ENCODE data around the gene ITPRIP.

ITPRIP gene

DNA sequence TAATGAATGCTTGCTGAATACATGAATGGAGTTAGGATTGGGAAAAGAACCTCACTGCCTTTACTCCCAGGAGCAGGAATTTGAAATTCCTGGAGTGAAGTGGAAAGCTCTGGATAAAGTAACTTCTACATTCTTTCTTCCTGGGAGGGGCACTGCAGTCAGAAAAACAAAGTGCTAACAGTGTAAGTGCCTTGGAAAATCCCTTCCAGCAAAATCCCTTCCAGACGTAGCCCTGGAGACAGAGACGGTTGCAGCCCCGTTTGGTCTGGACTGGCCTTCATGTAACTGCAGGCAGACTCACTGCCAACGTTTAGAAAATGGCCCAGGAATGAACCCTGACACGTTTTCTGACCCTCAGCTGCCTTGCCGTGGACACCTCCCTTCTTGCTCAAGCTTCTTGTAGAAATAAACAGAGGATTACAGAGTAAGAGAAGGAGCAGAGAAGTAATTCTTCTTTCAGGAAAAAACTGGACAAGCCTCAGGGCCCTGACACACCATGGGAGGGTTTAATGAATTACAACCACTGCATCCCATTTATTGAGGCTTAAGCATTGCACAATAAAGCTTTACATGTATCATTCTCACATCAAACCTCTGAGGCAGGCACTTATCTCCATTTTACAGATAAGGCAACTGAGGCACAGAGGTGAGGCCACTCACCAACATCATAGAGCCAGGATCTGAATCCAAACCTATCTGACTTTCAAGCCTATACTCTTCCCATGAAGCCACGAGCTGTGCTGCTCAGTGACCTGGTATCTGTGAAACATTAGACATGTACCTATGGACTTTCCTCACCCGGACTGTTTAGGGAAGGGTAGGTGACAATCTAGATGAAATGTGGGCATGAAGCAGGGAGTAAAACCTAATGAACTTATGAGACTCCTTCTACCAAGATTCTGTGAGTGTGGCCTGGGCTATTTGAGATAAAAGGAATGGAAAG, 7.8 kb downstream of the ITPRIP start:
- Histone ChIP-seq H3K27ac (ENCODE audit: extremely low read depth, low read depth, low read length) (peak overlapping the region; percentile 73), H3K4me3 (ENCODE audit: low read depth, low read length) (no peak overlapping the region), H3K36me3 (ENCODE audit: control insufficient read depth in 2 of 2, insufficient read depth in 1 of 2, low read length in 2 of 2) (no peaks in the 10 kb centered on the region), H3K9me3 (ENCODE audit: control insufficient read depth, insufficient read depth, low read depth, low read length) (no peaks in the 10 kb centered on the region), H3K4me1 (ENCODE audit: control insufficient read depth, insufficient read depth, low read length) (peaks cover 40% of the 10 kb centered on the region)
- POLR2A ChIA-PET: interaction anchor here (1.6 kb wide), 1 partner anchor 8 kb away, joined by 7 read pairs; the partner anchor contains the start of gene ITPRIP
- peak; percentile 35; the same call in 1 of the 2 replicates for TF ChIP-seq WT1 (tag by site-specific recombination; IDR thresholded peaks at IDR 0.05)
- TF ChIP-seq, protein P1, sequence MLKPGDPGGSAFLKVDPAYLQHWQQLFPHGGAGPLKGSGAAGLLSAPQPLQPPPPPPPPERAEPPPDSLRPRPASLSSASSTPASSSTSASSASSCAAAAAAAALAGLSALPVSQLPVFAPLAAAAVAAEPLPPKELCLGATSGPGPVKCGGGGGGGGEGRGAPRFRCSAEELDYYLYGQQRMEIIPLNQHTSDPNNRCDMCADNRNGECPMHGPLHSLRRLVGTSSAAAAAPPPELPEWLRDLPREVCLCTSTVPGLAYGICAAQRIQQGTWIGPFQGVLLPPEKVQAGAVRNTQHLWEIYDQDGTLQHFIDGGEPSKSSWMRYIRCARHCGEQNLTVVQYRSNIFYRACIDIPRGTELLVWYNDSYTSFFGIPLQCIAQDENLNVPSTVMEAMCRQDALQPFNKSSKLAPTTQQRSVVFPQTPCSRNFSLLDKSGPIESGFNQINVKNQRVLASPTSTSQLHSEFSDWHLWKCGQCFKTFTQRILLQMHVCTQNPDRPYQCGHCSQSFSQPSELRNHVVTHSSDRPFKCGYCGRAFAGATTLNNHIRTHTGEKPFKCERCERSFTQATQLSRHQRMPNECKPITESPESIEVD (tag by site-specific recombination; IDR thresholded peaks at IDR 0.05): 0 out of 2 replicates have a peak, but pooled peaks have one; percentile 53
- 0 out of 2 replicates have a peak, but pooled peaks have one; percentile 27 for TF ChIP-seq SP7 (tag by site-specific recombination; IDR thresholded peaks at IDR 0.05)
- TF ChIP-seq ZNF701 (tag by site-specific recombination; IDR thresholded peaks at IDR 0.05): no peak
- TF ChIP-seq IKZF3 (tag by site-specific recombination; IDR thresholded peaks at IDR 0.05): peak; percentile 69
- TF ChIP-seq ZNF248 (tag by site-specific recombination; IDR thresholded peaks at IDR 0.05): no peak
- TF ChIP-seq, protein P2, sequence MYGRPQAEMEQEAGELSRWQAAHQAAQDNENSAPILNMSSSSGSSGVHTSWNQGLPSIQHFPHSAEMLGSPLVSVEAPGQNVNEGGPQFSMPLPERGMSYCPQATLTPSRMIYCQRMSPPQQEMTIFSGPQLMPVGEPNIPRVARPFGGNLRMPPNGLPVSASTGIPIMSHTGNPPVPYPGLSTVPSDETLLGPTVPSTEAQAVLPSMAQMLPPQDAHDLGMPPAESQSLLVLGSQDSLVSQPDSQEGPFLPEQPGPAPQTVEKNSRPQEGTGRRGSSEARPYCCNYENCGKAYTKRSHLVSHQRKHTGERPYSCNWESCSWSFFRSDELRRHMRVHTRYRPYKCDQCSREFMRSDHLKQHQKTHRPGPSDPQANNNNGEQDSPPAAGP (tag by site-specific recombination; IDR thresholded peaks at IDR 0.05): peak; percentile 76
- TF ChIP-seq, protein P3, sequence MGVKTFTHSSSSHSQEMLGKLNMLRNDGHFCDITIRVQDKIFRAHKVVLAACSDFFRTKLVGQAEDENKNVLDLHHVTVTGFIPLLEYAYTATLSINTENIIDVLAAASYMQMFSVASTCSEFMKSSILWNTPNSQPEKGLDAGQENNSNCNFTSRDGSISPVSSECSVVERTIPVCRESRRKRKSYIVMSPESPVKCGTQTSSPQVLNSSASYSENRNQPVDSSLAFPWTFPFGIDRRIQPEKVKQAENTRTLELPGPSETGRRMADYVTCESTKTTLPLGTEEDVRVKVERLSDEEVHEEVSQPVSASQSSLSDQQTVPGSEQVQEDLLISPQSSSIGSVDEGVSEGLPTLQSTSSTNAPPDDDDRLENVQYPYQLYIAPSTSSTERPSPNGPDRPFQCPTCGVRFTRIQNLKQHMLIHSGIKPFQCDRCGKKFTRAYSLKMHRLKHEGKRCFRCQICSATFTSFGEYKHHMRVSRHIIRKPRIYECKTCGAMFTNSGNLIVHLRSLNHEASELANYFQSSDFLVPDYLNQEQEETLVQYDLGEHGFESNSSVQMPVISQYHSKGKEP (tag by site-specific recombination; IDR thresholded peaks at IDR 0.05): no peak
- CTCF ChIA-PET: interaction anchor here (0.6 to 2.8 kb wide), 5 partner anchors 20 to 421 kb away, joined by 3 to 13 read pairs (median 8); no protein-coding TSS in a partner anchor

DNA sequence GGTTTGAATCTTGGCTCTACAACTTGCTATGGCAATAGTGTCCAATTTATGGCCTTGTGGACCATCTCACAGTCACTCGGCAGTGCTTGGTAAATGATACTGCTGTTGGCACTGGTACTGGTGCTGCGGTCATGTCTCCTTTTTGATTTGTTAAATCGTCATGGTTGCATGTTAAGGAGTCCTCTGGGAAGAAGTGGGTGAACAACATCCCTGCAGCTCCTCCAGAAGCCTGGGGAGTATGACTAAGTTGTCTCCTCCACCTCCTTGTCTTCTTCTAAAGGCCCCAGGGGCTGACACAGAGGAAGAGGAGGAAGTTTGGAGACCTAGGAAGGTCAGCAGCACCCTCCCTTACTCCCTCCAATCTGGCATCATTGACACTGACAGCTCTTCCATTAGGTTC, 8.5 kb downstream of the ITPRIP start:
- peak overlapping the region; percentile 55; the same call in 1 of the 2 replicates for H3K27ac ChIP-seq (ENCODE audit: extremely low read depth, low read depth, low read length)
- no peak overlapping the region for H3K4me3 ChIP-seq (ENCODE audit: low read depth, low read length)
- no peaks in the 10 kb centered on the region for H3K9me3 ChIP-seq (ENCODE audit: control insufficient read depth, insufficient read depth, low read depth, low read length)
- ChIA-PET POLR2A (interaction anchor here (1.6 kb wide), 1 partner anchor 8 kb away, joined by 7 read pairs; the partner anchor contains the start of gene ITPRIP), CTCF (interaction anchor here (0.6 to 2.8 kb wide), 5 partner anchors 20 to 420 kb away, joined by 3 to 13 read pairs (median 8); no protein-coding TSS in a partner anchor)
- peaks cover 40% of the 10 kb centered on the region for H3K4me1 ChIP-seq (ENCODE audit: control insufficient read depth, insufficient read depth, low read length)
- no peak for TF ChIP-seq HOXD13 (CRISPR knock-in tag; IDR thresholded peaks at IDR 0.05; ENCODE audit: borderline replicate concordance)
- TF ChIP-seq, protein P4, sequence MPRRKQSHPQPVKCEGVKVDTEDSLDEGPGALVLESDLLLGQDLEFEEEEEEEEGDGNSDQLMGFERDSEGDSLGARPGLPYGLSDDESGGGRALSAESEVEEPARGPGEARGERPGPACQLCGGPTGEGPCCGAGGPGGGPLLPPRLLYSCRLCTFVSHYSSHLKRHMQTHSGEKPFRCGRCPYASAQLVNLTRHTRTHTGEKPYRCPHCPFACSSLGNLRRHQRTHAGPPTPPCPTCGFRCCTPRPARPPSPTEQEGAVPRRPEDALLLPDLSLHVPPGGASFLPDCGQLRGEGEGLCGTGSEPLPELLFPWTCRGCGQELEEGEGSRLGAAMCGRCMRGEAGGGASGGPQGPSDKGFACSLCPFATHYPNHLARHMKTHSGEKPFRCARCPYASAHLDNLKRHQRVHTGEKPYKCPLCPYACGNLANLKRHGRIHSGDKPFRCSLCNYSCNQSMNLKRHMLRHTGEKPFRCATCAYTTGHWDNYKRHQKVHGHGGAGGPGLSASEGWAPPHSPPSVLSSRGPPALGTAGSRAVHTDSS (tag by site-specific recombination; IDR thresholded peaks at IDR 0.05): 0 out of 2 replicates have a peak, but pooled peaks have one; percentile 39
- H3K36me3 ChIP-seq (ENCODE audit: control insufficient read depth in 2 of 2, insufficient read depth in 1 of 2, low read length in 2 of 2): no peaks in the 10 kb centered on the region

DNA sequence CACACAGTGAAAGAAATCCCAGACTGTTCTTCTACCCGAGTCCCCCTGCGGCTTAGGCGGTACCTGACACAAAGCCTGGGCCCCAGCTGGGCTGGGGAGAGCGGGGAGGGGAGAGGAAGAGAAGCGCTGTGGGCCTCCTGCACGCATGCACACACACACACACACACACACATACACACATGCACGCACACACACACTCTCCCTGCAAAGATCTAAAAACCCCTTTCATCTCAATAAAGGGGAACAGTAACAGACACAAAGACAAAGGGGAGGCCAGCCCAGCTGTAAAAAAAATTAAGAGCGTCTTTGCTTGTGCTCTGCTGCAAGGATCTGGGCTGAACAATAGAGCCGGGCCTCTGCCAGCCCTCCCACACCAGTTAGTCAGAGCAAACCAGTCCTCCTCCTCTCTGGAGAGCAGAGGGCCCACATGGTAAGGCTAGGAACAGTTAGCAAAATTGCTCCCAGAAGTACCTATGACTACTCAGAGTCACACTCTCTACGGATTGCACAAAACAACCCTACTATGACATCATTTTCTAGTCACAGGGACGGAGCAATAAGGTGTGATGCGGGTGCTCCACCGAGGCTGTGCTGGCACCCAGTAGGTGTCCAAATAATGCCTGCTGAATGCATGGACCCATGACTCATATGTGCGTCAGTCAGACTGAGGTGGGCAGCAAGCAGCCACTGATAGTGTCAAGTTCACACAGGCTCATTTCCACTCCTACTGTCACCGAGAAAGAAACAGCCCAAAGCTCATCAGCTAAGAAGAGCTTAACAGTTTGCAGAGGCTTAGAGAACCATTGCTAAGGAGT, 9.2 kb downstream of the ITPRIP start:
- CTCF ChIA-PET: interaction anchor here (0.6 to 2.5 kb wide), 3 partner anchors 23 to 155 kb away, joined by 3 to 13 read pairs (median 4); no protein-coding TSS in a partner anchor
- Histone ChIP-seq H3K4me3 (ENCODE audit: low read depth, low read length) (no peak overlapping the region), H3K4me1 (ENCODE audit: control insufficient read depth, insufficient read depth, low read length) (peaks cover 40% of the 10 kb centered on the region), H3K27ac (ENCODE audit: extremely low read depth, low read depth, low read length) (peak overlapping the region; percentile 55; the same call in 1 of the 2 replicates), H3K36me3 (ENCODE audit: control insufficient read depth in 2 of 2, insufficient read depth in 1 of 2, low read length in 2 of 2) (no peaks in the 10 kb centered on the region), H3K9me3 (ENCODE audit: control insufficient read depth, insufficient read depth, low read depth, low read length) (no peaks in the 10 kb centered on the region)
- POLR2A ChIA-PET: interaction anchor here (1.6 kb wide), 1 partner anchor 9 kb away, joined by 7 read pairs; the partner anchor contains the start of gene ITPRIP
- TF ChIP-seq ZNF660 (tag by site-specific recombination; IDR thresholded peaks at IDR 0.05): peak; percentile 96
- peak; percentile 22 for TF ChIP-seq SETDB1 (IDR thresholded peaks at IDR 0.05; ENCODE audit: insufficient read length, low read length)
- TF ChIP-seq ZNF600 (tag by site-specific recombination; IDR thresholded peaks at IDR 0.05): peak; percentile 99
- TF ChIP-seq ZFP37 (tag by site-specific recombination; IDR thresholded peaks at IDR 0.05): peak; percentile 94
- TF ChIP-seq, protein P5, sequence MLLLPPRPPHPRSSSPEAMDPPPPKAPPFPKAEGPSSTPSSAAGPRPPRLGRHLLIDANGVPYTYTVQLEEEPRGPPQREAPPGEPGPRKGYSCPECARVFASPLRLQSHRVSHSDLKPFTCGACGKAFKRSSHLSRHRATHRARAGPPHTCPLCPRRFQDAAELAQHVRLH (tag by site-specific recombination; IDR thresholded peaks at IDR 0.05): no peak
- no peak for TF ChIP-seq RBAK (tag by site-specific recombination; IDR thresholded peaks at IDR 0.05)
- TF ChIP-seq, protein P6, sequence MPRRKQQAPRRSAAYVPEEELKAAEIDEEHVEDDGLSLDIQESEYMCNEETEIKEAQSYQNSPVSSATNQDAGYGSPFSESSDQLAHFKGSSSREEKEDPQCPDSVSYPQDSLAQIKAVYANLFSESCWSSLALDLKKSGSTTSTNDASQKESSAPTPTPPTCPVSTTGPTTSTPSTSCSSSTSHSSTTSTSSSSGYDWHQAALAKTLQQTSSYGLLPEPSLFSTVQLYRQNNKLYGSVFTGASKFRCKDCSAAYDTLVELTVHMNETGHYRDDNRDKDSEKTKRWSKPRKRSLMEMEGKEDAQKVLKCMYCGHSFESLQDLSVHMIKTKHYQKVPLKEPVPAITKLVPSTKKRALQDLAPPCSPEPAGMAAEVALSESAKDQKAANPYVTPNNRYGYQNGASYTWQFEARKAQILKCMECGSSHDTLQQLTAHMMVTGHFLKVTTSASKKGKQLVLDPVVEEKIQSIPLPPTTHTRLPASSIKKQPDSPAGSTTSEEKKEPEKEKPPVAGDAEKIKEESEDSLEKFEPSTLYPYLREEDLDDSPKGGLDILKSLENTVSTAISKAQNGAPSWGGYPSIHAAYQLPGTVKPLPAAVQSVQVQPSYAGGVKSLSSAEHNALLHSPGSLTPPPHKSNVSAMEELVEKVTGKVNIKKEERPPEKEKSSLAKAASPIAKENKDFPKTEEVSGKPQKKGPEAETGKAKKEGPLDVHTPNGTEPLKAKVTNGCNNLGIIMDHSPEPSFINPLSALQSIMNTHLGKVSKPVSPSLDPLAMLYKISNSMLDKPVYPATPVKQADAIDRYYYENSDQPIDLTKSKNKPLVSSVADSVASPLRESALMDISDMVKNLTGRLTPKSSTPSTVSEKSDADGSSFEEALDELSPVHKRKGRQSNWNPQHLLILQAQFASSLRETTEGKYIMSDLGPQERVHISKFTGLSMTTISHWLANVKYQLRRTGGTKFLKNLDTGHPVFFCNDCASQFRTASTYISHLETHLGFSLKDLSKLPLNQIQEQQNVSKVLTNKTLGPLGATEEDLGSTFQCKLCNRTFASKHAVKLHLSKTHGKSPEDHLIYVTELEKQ (tag by site-specific recombination; IDR thresholded peaks at IDR 0.05; ENCODE audit: borderline replicate concordance): peak; percentile 72
